Central memory CD4-positive, alpha-beta T cell (primary cell): ENCODE data around the gene HLA-C.
"Not testable (repeated sequence)": the region's sequence is repeated elsewhere in the genome, so short reads cannot be mapped to it uniquely, and the experiment has no call there.

Source experiments
- DNase-seq: peaks from one replicate; pipeline ENCODE4 v3.0.0; 2022

Gene HLA-C

GRCh38 chr6:31268836-31269235 is 3.1 kb downstream of the HLA-C start:
- no peak for DNase-seq

- DNase-seq, result no peak
These were observed 3.5 kb downstream of the HLA-C start for GRCh38 chr6:31268369-31268765.

- DNase-seq, result peak; percentile 28
These were observed 4.1 kb downstream of the HLA-C start for GRCh38 chr6:31267651-31268368.

- no peak for DNase-seq
These were observed 5.1 kb downstream of the HLA-C start for GRCh38 chr6:31266567-31267360.

- DNase-seq, result no peak
These were observed 6.0 kb downstream of the HLA-C start for GRCh38 chr6:31265926-31266325.

- DNase-seq, result not testable (repeated sequence)
These were observed 8.5 kb downstream of the HLA-C start for GRCh38 chr6:31263346-31263933.

- peak; percentile 64 for DNase-seq
These were observed 11.9 kb downstream of the HLA-C start for GRCh38 chr6:31259995-31260394.

- no peak for DNase-seq
These were observed 19.3 kb downstream of the HLA-C start for GRCh38 chr6:31252625-31253024.

GRCh38 chr6:31251261-31251660 is 20.6 kb downstream of the HLA-C start:
- DNase-seq, result no peak

GRCh38 chr6:31249184-31249583 is 22.7 kb downstream of the HLA-C start:
- no peak for DNase-seq

- no peak for DNase-seq
These were observed 24.1 kb downstream of the HLA-C start for GRCh38 chr6:31247813-31248212.

- DNase-seq, result no peak
These were observed 25.8 kb downstream of the HLA-C start for GRCh38 chr6:31246051-31246521.

GRCh38 chr6:31243508-31243907 is 28.4 kb downstream of the HLA-C start:
- DNase-seq, result no peak

GRCh38 chr6:31239854-31240253 is 32.0 kb downstream of the HLA-C start:
- DNase-seq, result no peak

- not testable (repeated sequence) for DNase-seq
These were observed 37.8 kb downstream of the HLA-C start for GRCh38 chr6:31234101-31234500.

- no peak for DNase-seq
These were observed 43.4 kb downstream of the HLA-C start for GRCh38 chr6:31228476-31228875.

GRCh38 chr6:31227143-31227542 is 44.7 kb downstream of the HLA-C start:
- DNase-seq, result no peak

GRCh38 chr6:31225735-31226134 is 46.2 kb downstream of the HLA-C start:
- no peak for DNase-seq

- no peak for DNase-seq
These were observed 49.4 kb downstream of the HLA-C start for GRCh38 chr6:31222496-31222895.
